Lower lobe of right lung (tissue), 2 donors: ENCODE measurements around the gene THSD7A. TPM values are rescaled to one million over a fixed set of nuclear protein-coding genes. Genes with fewer than 3 reads are reported as not detected.

ENCODE experiments used
- ATAC-seq, 2 donors: fragments of 200-7000 bp; cut with Tn5 transposase; one replicate each; pipeline ENCODE4 v1.9.1; 2020 to 2022; ENCODE audit warnings: mild to moderate bottlenecking in 2 of 2, moderate library complexity in 2 of 2
- DNase-seq: peaks from one replicate; pipeline ENCODE4 v3.0.0-alpha.2; 2020
- H3K27ac ChIP-seq: fragments of 200-600 bp; one replicate; pipeline ENCODE4 v1.8.0; 2022
- H3K27me3 ChIP-seq: fragments of 200-600 bp; one replicate; pipeline ENCODE4 v1.8.0; 2022; ENCODE audit warnings: low read depth
- H3K36me3 ChIP-seq: fragments of 200-600 bp; one replicate; pipeline ENCODE4 v1.8.0; 2022; ENCODE audit warnings: mild to moderate bottlenecking
- H3K4me1 ChIP-seq: fragments of 200-600 bp; one replicate; pipeline ENCODE4 v1.8.0; 2022
- H3K4me3 ChIP-seq: fragments of 200-600 bp; one replicate; pipeline ENCODE4 v1.8.0; 2022; ENCODE audit warnings: mild to moderate bottlenecking
- H3K9me3 ChIP-seq: fragments of 200-600 bp; one replicate; pipeline ENCODE4 v1.8.0; 2022
- intact Hi-C: fragments of 100-400 bp; cut with DNase I; formaldehyde crosslinking; loops from one replicate; pipeline ENCODE4 v1.11.0; 2022
- total RNA-seq: library from RNA; stranded (reverse); fragmentation: NEBNext Ultra II Directional; extraction: Animal tissue kit (Norgen Biotek cat#: 25700); gene quantifications from one replicate; pipeline ENCODE4 v1.2.1, GENCODE V29; 2021
- TF ChIP-seq, protein P1 (sequence below): fragments of 200-600 bp; IDR thresholded peaks from one replicate; pipeline ENCODE4 v1.8.0; 2022; ENCODE audit warnings: antibody characterized with exemption, mild to moderate bottlenecking
- donor health status: DM: no; HTN: yes; CAD: no; lungs with severe emphysema.

THSD7A gene
- total RNA-seq, 1 donor from 2014 or later: 7.2 TPM

DNA sequence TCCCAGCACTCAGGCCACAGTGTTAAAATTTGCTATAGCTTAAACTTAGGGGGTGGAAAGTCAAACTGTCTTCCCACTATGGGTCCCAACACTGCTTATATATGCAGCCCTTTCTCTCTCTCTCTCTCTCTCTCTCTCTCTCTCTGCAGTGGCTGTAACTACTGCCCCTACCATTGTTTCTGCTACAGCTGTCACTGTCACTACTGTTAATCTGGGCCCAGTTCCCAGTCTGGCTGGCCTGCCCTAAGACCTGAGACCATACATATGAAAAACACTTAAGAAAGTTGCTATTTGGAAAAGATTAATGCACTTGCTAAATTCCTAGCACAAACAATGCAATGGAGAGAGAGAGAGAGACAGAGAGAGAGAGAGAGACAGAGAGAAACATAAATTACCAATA lies 78.6 kb downstream of the THSD7A start:
- Histone ChIP-seq H3K36me3 (no peaks in the 10 kb centered on the region), H3K9me3 (no peaks in the 10 kb centered on the region), H3K4me3 (no peak overlapping the region), H3K27ac (no peak overlapping the region), H3K27me3 (no peaks in the 10 kb centered on the region), H3K4me1 (peaks cover 6% of the 10 kb centered on the region)
- DNase-seq (no peak), ATAC-seq (no peak)
- TF ChIP-seq, protein P1, sequence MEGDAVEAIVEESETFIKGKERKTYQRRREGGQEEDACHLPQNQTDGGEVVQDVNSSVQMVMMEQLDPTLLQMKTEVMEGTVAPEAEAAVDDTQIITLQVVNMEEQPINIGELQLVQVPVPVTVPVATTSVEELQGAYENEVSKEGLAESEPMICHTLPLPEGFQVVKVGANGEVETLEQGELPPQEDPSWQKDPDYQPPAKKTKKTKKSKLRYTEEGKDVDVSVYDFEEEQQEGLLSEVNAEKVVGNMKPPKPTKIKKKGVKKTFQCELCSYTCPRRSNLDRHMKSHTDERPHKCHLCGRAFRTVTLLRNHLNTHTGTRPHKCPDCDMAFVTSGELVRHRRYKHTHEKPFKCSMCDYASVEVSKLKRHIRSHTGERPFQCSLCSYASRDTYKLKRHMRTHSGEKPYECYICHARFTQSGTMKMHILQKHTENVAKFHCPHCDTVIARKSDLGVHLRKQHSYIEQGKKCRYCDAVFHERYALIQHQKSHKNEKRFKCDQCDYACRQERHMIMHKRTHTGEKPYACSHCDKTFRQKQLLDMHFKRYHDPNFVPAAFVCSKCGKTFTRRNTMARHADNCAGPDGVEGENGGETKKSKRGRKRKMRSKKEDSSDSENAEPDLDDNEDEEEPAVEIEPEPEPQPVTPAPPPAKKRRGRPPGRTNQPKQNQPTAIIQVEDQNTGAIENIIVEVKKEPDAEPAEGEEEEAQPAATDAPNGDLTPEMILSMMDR: no peak
- intact Hi-C loops: no loop called here

DNA sequence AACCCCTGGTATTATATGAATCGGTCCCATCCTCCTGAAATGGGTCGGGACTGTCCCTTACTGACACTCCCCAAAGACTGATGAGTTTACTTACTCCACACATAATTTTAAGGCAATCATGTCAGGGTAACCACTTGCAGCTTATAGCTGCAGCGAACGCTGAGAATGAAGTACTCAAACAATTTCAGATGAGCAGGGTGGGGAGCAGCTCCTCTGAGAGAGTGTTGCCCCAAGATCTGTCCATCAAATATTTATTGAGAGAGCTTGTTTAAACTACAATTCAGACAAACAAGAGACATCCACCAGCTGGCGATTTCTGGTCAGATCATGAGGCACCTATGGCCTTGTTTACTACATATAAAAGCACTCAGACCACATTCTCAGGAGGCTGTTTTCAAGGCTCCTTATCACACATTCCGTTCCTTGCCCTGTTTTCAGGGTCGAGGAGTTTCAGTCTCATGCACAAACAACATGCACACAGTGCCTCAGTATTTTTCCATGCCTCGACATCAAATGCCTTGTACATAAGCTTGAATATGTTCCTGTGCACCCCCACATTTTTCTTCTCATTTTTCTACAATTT lies 80.1 kb downstream of the THSD7A start:
- ATAC-seq (peak; percentile 80 to 84), DNase-seq (no peak)
- Histone ChIP-seq H3K27me3 (no peaks in the 10 kb centered on the region), H3K9me3 (no peaks in the 10 kb centered on the region), H3K27ac (no peak overlapping the region), H3K36me3 (no peaks in the 10 kb centered on the region), H3K4me3 (no peak overlapping the region), H3K4me1 (peaks cover 6% of the 10 kb centered on the region)
- TF ChIP-seq, protein P1: no peak
- intact Hi-C loops: no loop called here

DNA sequence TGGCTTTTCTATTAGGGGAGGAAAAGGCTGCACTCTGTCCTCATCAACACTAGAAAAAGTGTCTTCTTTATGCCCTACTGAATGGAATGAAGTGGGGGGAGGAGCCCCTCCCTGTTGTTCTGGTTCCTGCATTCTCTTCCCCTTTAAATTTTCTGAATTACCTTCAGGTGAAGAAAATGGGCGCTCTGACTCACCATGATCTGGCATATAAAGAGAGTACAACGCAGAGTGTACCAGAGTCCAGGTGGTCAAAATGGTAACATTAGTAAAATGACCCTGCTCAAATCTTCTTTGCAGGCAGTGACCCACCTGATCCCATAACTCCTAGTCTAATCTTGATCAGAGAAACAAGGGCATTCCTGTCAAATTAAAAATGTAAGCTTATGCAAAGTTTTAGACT lies 80.7 kb downstream of the THSD7A start:
- H3K4me1 ChIP-seq: peaks cover 6% of the 10 kb centered on the region
- no peak overlapping the region for H3K4me3 ChIP-seq

DNA sequence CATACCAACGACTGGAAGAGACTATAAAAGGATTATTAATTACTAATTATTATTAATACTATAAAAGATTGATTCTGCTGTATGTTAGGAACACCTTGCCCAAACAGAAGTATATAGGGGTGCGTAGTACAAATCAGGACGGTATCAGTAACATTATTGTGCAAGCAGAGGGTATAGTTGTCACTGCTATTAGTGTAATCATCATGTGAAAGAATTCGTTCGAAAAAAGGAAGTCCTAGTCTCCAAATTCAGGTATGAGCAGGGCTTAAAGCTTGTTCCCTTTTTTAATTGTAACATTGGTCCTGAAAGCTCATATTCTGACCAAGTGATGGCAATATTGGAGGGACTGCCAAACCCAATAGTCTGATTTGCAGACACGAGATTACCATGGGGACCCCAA lies 81.8 kb downstream of the THSD7A start:
- no peaks in the 10 kb centered on the region for H3K9me3 ChIP-seq
- intact Hi-C loops: no loop called here
- DNase-seq (no peak), ATAC-seq (no peak)
- TF ChIP-seq, protein P1: no peak
- H3K4me3 ChIP-seq: no peak overlapping the region
- H3K36me3 ChIP-seq: no peaks in the 10 kb centered on the region
- H3K27me3 ChIP-seq: no peaks in the 10 kb centered on the region
- H3K27ac ChIP-seq: no peak overlapping the region
- H3K4me1 ChIP-seq: peaks cover 6% of the 10 kb centered on the region

More for the DNA sequence above, 80.7 kb downstream of the THSD7A start:
- TF ChIP-seq, protein P1: no peak
- no peak for DNase-seq
- intact Hi-C loops: no loop called here
- no peaks in the 10 kb centered on the region for H3K9me3 ChIP-seq
- H3K36me3 ChIP-seq: no peaks in the 10 kb centered on the region
- peak in 1 of 2 donors; percentile 17 for ATAC-seq
- no peaks in the 10 kb centered on the region for H3K27me3 ChIP-seq
- H3K27ac ChIP-seq: no peak overlapping the region

DNA sequence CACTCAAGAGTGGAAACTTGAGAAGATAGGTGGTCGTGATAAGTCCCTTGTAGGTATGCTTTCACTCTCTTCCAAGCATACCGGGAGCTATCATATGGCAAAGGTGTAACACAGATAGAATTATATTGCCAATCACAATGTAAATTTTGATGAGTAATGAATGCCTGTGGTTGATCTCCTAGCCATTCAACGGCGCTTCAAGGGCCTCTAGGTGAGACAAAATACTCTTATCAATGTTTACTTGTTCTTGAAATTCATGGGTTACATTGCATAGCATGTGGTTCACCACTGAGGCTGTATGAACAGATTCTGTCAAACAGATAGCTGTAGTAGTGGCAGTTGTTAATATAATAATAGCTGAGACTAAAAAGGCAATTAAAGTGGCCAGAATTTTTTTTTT lies 82.4 kb downstream of the THSD7A start:
- H3K4me1 ChIP-seq: peaks cover 6% of the 10 kb centered on the region
- H3K27me3 ChIP-seq: no peaks in the 10 kb centered on the region
- intact Hi-C loops: no loop called here
- ATAC-seq (peak in 1 of 2 donors; percentile 81), DNase-seq (no peak)
- TF ChIP-seq, protein P1: no peak
- no peaks in the 10 kb centered on the region for H3K9me3 ChIP-seq
- H3K27ac ChIP-seq: no peak overlapping the region
- no peak overlapping the region for H3K4me3 ChIP-seq
- H3K36me3 ChIP-seq: no peaks in the 10 kb centered on the region
